Measurements from ENCODE around the gene C22orf23.

DNA sequence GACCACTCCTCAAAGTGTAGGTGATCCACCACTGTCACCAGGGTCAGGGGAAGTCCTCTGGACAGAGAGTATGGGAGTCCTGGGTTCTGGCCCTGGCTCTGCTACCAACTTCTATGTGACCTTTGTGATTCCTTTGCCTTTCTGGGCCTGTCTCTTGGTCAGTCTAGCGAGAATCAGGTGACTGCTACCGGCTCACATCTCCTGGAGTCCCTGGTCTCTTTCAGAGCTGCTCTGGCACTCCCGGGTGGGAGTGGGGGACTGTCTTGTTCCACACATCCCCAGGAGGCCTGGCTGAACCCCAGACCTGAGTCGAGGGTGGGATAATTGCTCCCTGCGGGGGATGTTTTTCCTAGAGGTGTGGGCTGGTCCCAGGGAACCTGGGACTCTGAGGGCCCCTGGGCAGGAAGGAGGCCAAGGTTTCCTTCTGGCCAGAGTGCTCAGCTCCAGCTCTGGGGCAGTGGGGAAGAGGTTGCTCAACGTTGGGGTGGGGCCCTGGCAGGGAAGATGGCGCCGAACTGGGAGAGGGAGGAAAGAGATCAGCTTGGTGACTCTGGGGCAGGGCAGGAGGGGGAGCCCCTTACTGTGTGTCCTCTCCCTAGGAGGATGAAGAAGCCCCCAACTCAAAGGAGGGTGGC is 28.9 kb upstream of the C22orf23 start:
- TF ChIP-seq, protein P1, sequence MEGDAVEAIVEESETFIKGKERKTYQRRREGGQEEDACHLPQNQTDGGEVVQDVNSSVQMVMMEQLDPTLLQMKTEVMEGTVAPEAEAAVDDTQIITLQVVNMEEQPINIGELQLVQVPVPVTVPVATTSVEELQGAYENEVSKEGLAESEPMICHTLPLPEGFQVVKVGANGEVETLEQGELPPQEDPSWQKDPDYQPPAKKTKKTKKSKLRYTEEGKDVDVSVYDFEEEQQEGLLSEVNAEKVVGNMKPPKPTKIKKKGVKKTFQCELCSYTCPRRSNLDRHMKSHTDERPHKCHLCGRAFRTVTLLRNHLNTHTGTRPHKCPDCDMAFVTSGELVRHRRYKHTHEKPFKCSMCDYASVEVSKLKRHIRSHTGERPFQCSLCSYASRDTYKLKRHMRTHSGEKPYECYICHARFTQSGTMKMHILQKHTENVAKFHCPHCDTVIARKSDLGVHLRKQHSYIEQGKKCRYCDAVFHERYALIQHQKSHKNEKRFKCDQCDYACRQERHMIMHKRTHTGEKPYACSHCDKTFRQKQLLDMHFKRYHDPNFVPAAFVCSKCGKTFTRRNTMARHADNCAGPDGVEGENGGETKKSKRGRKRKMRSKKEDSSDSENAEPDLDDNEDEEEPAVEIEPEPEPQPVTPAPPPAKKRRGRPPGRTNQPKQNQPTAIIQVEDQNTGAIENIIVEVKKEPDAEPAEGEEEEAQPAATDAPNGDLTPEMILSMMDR (IDR thresholded peaks at IDR 0.05) = no peak
- no peak for TF ChIP-seq POLR2A (IDR thresholded peaks at IDR 0.05)

All from ovary (tissue), 3 donors.